Trophoblast cell (in vitro differentiated cells and primary cell): ENCODE measurements around the gene MRPS6.
A peak's percentile ranks its signal among the peaks of the same experiment; 100 is the strongest.

Experiments used
- DNase-seq, 2 donors: peaks; one replicate each; pipeline ENCODE4 v3.0.0-alpha.2; 2016
- H2AFZ ChIP-seq: 2 replicates; pipeline ENCODE4 v1.6.1; 2013; ENCODE audit warnings: low read length, moderate library complexity, mild to moderate bottlenecking; ENCODE audit not compliant: insufficient read depth, poor library complexity
- H2AK5ac ChIP-seq: 2 replicates; pipeline ENCODE4 v1.6.1; 2013; ENCODE audit warnings: mild to moderate bottlenecking, low read length
- H2BK120ac ChIP-seq: 2 replicates; pipeline ENCODE4 v1.6.1; 2013; ENCODE audit warnings: low read length, mild to moderate bottlenecking, moderate library complexity; ENCODE audit not compliant: insufficient read depth, poor library complexity
- H2BK12ac ChIP-seq: 2 replicates; pipeline ENCODE4 v1.6.1; 2013; ENCODE audit warnings: mild to moderate bottlenecking, low read length, moderate library complexity
- H2BK5ac ChIP-seq: 2 replicates; pipeline ENCODE4 v1.6.1; 2013; ENCODE audit warnings: low read length, low read depth, moderate library complexity, mild to moderate bottlenecking; ENCODE audit not compliant: poor library complexity
- H3K14ac ChIP-seq: 2 replicates; pipeline ENCODE4 v1.6.1; 2013; ENCODE audit warnings: mild to moderate bottlenecking, low read length
- H3K18ac ChIP-seq: 2 replicates; pipeline ENCODE4 v1.6.1; 2013; ENCODE audit warnings: mild to moderate bottlenecking, low read length
- H3K23ac ChIP-seq: 2 replicates; pipeline ENCODE4 v1.6.1; 2013; ENCODE audit warnings: low read length
- H3K27ac ChIP-seq: 2 replicates; pipeline ENCODE4 v1.5.1; 2013; ENCODE audit warnings: low read depth, mild to moderate bottlenecking, inconsistent platforms, low read length, moderate library complexity
- H3K27me3 ChIP-seq: 2 replicates; pipeline ENCODE4 v1.6.1; 2013; ENCODE audit warnings: inconsistent platforms, mild to moderate bottlenecking, low read length, moderate library complexity; ENCODE audit not compliant: insufficient read depth
- H3K36me3 ChIP-seq, 2 experiments: 1 replicate in 1 of 2; 2 replicates in 1 of 2; pipeline ENCODE4 v1.6.1; 2013; ENCODE audit warnings: low read length in 2 of 2, mild to moderate bottlenecking in 2 of 2, moderate library complexity in 1 of 2; ENCODE audit not compliant: insufficient read depth in 2 of 2, control insufficient read depth in 1 of 2
- H3K4ac ChIP-seq: 2 replicates; pipeline ENCODE4 v1.6.1; 2013; ENCODE audit warnings: low read depth, mild to moderate bottlenecking, low read length, moderate library complexity
- H3K4me1 ChIP-seq, 2 experiments: 1 replicate in 1 of 2; 2 replicates in 1 of 2; pipeline ENCODE4 v1.6.1; 2013; ENCODE audit warnings: low read length in 2 of 2, mild to moderate bottlenecking in 2 of 2, moderate library complexity in 1 of 2; ENCODE audit not compliant: insufficient read depth in 2 of 2, control insufficient read depth in 1 of 2
- H3K4me2 ChIP-seq: 2 replicates; pipeline ENCODE4 v1.6.1; 2013; ENCODE audit warnings: inconsistent platforms, mild to moderate bottlenecking, low read length, moderate library complexity
- H3K4me3 ChIP-seq: 2 replicates; pipeline ENCODE4 v1.5.1; 2013; ENCODE audit warnings: mild to moderate bottlenecking, low read depth, low read length, inconsistent platforms
- H3K79me1 ChIP-seq: one replicate; pipeline ENCODE4 v1.6.1; 2013; ENCODE audit warnings: low read length
- H3K79me2 ChIP-seq: 2 replicates; pipeline ENCODE4 v1.6.1; 2013; ENCODE audit warnings: low read length, mild to moderate bottlenecking; ENCODE audit not compliant: control insufficient read depth, insufficient read depth, poor library complexity
- H3K9ac ChIP-seq: 2 replicates; pipeline ENCODE4 v1.6.1; 2013; ENCODE audit warnings: mild to moderate bottlenecking, low read length
- H3K9me3 ChIP-seq: 2 replicates; pipeline ENCODE4 v1.6.1; 2013; ENCODE audit warnings: low read depth, mild to moderate bottlenecking, control low read depth, inconsistent platforms, low read length; ENCODE audit not compliant: insufficient read depth
- H4K12ac ChIP-seq: 2 replicates; pipeline ENCODE4 v1.6.1; 2013; ENCODE audit warnings: low read depth, mild to moderate bottlenecking, low read length, moderate library complexity
- H4K8ac ChIP-seq: 2 replicates; pipeline ENCODE4 v1.6.1; 2013; ENCODE audit warnings: low read depth, mild to moderate bottlenecking, low read length, moderate library complexity
- H4K91ac ChIP-seq: one replicate; pipeline ENCODE4 v1.6.1; 2013; ENCODE audit warnings: low read depth, mild to moderate bottlenecking, low read length, moderate library complexity
- WGBS: extraction: QIAGEN DNeasy Blood & Tissue Kit; methylation state at CpG from one replicate; pipeline ENCODE4 v1.1.7; 2013; ENCODE audit warnings: missing lambda C conversion rate; ENCODE audit not compliant: insufficient read length, insufficient coverage; ENCODE audit errors: extremely low coverage; 5-methylcytosine and 5-hydroxymethylcytosine counted together

Gene MRPS6

DNA sequence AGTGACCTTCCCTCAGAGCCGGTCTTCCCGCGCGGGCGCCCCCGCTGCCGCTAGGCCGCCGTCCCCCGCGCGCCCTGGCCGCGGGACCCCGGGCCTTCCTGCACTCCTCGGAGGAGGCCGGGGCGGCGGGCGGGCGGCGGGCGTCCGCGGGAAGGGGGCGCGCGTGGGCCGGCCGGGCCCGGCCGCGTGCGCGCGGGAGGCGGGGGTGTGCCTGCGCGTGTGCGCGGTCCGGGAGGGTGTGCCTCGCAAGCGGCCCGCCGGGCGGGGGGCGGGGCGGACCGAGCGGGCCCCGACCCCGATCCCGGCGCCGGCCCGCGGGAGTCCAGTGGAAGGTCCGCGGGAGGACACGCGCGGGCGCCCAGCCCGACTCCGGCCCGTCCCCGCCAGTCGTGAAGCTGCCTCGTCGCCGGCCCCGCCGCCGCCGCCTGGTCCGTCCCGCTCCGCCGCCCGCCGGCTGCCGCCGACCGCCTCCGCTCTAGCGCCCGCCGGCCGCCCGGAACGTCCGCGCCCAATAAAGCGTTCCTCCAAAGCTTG, 438 bp downstream of the MRPS6 start:
- Histone ChIP-seq H2BK12ac (no peak overlapping the region), H3K14ac (peak overlapping the region; percentile 98), H3K79me2 (peaks cover 14% of the 10 kb centered on the region), H3K27me3 (no peaks in the 10 kb centered on the region), H3K4me3 (peak overlapping the region; percentile 93), H3K36me3 (no peaks in the 10 kb centered on the region), H4K91ac (peak overlapping the region; percentile 91), H2AK5ac (no peak overlapping the region), H4K12ac (peak overlapping the region; percentile 45), H2AFZ (peak overlapping the region; percentile 83), H3K9me3 (no peaks in the 10 kb centered on the region), H3K79me1 (peaks cover 19% of the 10 kb centered on the region), H3K23ac (no peak overlapping the region), H2BK5ac (peak overlapping the region; percentile 88), H3K18ac (peak overlapping the region; percentile 97), H3K4me1 (peaks cover 4 to 6% of the 10 kb centered on the region in 2 experiments), H3K9ac (peak overlapping the region; percentile 92), H4K8ac (peak overlapping the region; percentile 92), H3K27ac (peak overlapping the region; percentile 94), H3K4me2 (peak overlapping the region; percentile 59), H2BK120ac (peak overlapping the region; percentile 85), H3K4ac (peak overlapping the region; percentile 86)
- WGBS, result no CpG with 5 or more reads among the region's 95 CpGs
- peak in 1 of 2 donors; percentile 39 for DNase-seq

GRCh38 chr21:34074283-34075090, 1.1 kb downstream of the MRPS6 start:
- H2BK120ac ChIP-seq, result peak overlapping the region; percentile 37
- H2BK12ac ChIP-seq, result peak overlapping the region; percentile 85
- peak overlapping the region; percentile 94 for H3K27ac ChIP-seq
- H2AFZ ChIP-seq, result no peak overlapping the region
- peak; percentile 32 to 61 for DNase-seq
- peak overlapping the region; percentile 39 for H4K12ac ChIP-seq
- peak overlapping the region; percentile 57 for H2AK5ac ChIP-seq
- peak overlapping the region; percentile 6 for H3K9ac ChIP-seq
- H3K4me1 ChIP-seq, result peaks cover 4 to 6% of the 10 kb centered on the region in 2 experiments
- peak overlapping the region; percentile 93 for H3K4me3 ChIP-seq
- H3K9me3 ChIP-seq, result no peaks in the 10 kb centered on the region
- H3K36me3 ChIP-seq, result no peaks in the 10 kb centered on the region
- H4K91ac ChIP-seq, result peak overlapping the region; percentile 67
- peak overlapping the region; percentile 90 for H3K14ac ChIP-seq
- peak overlapping the region; percentile 89 for H3K18ac ChIP-seq
- no peak overlapping the region for H3K23ac ChIP-seq
- H3K4ac ChIP-seq, result peak overlapping the region; percentile 90
- H3K79me1 ChIP-seq, result peaks cover 19% of the 10 kb centered on the region
- no peaks in the 10 kb centered on the region for H3K27me3 ChIP-seq
- WGBS, result no CpG with 5 or more reads among the region's 32 CpGs
- H3K79me2 ChIP-seq, result peaks cover 14% of the 10 kb centered on the region
- peak overlapping the region; percentile 59 for H3K4me2 ChIP-seq
- peak overlapping the region; percentile 46 for H2BK5ac ChIP-seq
- peak overlapping the region; percentile 66 for H4K8ac ChIP-seq

GRCh38 chr21:34075091-34075425, 1.7 kb downstream of the MRPS6 start:
- no CpG with 5 or more reads among the region's 2 CpGs for WGBS

DNA sequence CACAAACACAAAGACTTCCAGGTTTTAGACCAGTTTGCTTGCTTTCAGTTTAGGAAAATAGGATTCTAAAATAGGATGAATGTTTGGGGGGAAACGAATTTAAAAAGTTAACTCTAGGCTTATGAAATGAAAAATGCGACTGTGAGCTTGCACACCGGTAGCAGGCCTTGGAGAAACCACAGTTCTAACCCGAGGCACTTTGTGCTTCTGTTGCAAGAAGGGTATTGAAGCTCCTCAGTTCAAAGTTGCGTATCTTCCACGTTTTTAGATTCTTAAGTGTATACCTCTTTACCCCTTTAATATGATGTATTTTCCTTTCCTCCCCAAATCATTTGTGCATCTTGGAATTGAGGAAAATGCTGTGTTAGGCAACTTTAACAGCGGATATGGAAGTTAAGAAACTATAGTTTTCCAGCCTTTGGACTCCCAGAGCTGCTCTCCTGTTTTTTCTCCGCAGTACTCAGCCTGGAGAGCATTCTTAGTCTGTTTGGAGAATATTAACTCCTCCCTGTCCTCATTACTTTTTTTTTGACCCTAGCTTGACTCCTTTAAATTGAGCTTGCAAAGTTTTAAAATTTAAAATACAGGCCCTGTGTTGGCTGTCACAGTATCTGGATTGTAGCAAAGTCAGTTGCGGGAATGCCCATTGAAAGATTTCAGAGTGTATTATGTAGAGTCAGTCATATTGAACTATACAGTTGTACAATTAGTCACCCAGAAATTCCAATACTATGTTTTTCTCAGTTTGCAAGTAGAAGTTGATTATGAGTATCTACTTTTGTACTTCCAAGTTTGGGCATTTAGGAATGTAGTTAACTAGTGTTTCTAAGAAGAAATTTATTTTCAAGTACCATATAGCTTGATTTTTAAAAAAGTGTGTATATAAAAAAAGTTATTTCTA, 2.6 kb downstream of the MRPS6 start:
- Histone ChIP-seq H4K91ac (no peak overlapping the region), H3K27me3 (no peaks in the 10 kb centered on the region), H3K79me1 (peaks cover 19% of the 10 kb centered on the region), H3K4me2 (peak overlapping the region; percentile 47), H3K4me3 (no peak overlapping the region), H3K27ac (no peak overlapping the region), H4K8ac (no peak overlapping the region), H2AK5ac (no peak overlapping the region), H3K4me1 (peaks cover 4 to 6% of the 10 kb centered on the region in 2 experiments), H3K79me2 (peaks cover 14% of the 10 kb centered on the region), H3K18ac (no peak overlapping the region), H3K4ac (no peak overlapping the region), H3K14ac (no peak overlapping the region), H2AFZ (no peak overlapping the region), H3K23ac (no peak overlapping the region), H3K36me3 (peaks cover 0 to 4% of the 10 kb centered on the region in 2 experiments), H3K9ac (no peak overlapping the region), H3K9me3 (no peaks in the 10 kb centered on the region), H4K12ac (no peak overlapping the region), H2BK12ac (no peak overlapping the region), H2BK120ac (no peak overlapping the region), H2BK5ac (no peak overlapping the region)
- 100% methylated on average over 1 of the region's 9 CpGs for WGBS
- no peak for DNase-seq

More at GRCh38 chr21:34075091-34075425, 1.7 kb downstream of the MRPS6 start:
- no peaks in the 10 kb centered on the region for H3K27me3 ChIP-seq
- H2BK12ac ChIP-seq, result no peak overlapping the region
- H2AFZ ChIP-seq, result no peak overlapping the region
- H2BK120ac ChIP-seq, result no peak overlapping the region
- no peak overlapping the region for H3K14ac ChIP-seq
- peaks cover 19% of the 10 kb centered on the region for H3K79me1 ChIP-seq
- H3K79me2 ChIP-seq, result peaks cover 14% of the 10 kb centered on the region
- no peak overlapping the region for H3K18ac ChIP-seq
- no peak overlapping the region for H3K4me3 ChIP-seq
- no peak overlapping the region for H3K9ac ChIP-seq
- H4K91ac ChIP-seq, result no peak overlapping the region
- H3K23ac ChIP-seq, result no peak overlapping the region
- H2BK5ac ChIP-seq, result no peak overlapping the region
- peaks cover 4 to 6% of the 10 kb centered on the region in 2 experiments for H3K4me1 ChIP-seq
- H3K9me3 ChIP-seq, result no peaks in the 10 kb centered on the region
- H3K4ac ChIP-seq, result peak overlapping the region; percentile 39
- H3K4me2 ChIP-seq, result peak overlapping the region; percentile 59
- H4K12ac ChIP-seq, result no peak overlapping the region
- H3K36me3 ChIP-seq, result peaks cover 0 to 4% of the 10 kb centered on the region in 2 experiments
- no peak overlapping the region for H2AK5ac ChIP-seq
- DNase-seq, result no peak
- no peak overlapping the region for H3K27ac ChIP-seq
- H4K8ac ChIP-seq, result no peak overlapping the region
